Activated CD8-positive, alpha-beta memory T cell treated with anti-CD3 and anti-CD28 coated beads for 48 hours (primary cell): ENCODE results near the gene RPTOR.
"Not testable (repeated sequence)": the region's sequence is repeated elsewhere in the genome, so short reads cannot be mapped to it uniquely, and the experiment has no call there.

Experiments
- DNase-seq, 3 experiments: peaks; one replicate each; pipeline ENCODE4 v3.0.0-alpha.2; 2020; ENCODE audit warnings: low read depth in 2 of 3, low spot score in 2 of 3

RPTOR gene

GRCh38 chr17:80811181-80812105 lies 266.8 kb downstream of the RPTOR start:
- no peak for DNase-seq

GRCh38 chr17:80812362-80813088 lies 267.9 kb downstream of the RPTOR start:
- no peak for DNase-seq

- DNase-seq = no peak
Measured at GRCh38 chr17:80813318-80813717, 268.7 kb downstream of the RPTOR start.

DNA sequence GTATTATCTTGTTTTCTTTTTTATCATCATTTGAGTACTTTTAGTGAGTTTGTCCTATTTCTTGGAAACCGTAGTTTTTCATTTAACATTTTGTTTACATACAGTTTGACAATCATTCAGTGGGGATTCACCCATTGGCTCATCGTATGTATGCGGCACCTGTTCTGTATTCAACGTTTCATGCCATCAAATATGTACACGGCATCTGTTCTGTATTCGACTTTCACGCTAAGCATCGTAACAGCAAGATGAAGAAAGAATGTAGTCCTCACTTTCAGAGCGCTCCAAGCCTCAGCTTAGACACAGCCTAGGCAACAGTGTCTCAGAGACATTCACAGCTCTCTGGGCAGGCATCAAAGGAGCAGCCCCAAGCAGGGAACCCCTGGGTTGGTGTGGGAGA lies 269.9 kb downstream of the RPTOR start:
- no peak for DNase-seq

DNA sequence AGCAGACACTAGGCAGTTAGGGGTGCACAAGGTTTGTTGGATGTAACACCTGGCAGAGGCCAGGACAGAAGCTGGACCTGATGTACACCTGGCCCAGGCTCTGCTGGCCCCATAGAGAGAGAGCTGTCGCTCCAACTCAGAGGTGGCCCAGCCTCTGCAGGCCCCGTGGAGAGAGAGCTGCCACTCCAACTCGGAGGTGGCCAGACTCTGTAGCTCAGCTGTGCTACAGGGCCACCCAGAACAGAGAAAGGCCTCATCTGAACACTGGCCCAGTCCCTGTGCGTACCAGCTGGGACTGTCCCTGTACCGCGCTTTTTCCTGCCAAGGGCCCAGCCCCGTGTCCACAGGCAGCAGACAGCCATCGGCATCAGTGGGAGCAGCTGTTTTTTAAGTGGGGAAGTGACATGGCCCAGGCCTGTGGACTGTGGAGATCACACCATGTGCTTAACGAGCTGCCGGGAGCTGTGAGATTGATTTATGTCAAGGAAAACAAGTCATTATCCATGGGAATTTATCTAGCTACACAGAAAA lies 270.6 kb downstream of the RPTOR start:
- no peak for DNase-seq

- not testable (repeated sequence) for DNase-seq
Measured at GRCh38 chr17:80815718-80816117, 271.1 kb downstream of the RPTOR start.

- DNase-seq = no peak
Measured at GRCh38 chr17:80816241-80817103, 271.8 kb downstream of the RPTOR start.

DNA sequence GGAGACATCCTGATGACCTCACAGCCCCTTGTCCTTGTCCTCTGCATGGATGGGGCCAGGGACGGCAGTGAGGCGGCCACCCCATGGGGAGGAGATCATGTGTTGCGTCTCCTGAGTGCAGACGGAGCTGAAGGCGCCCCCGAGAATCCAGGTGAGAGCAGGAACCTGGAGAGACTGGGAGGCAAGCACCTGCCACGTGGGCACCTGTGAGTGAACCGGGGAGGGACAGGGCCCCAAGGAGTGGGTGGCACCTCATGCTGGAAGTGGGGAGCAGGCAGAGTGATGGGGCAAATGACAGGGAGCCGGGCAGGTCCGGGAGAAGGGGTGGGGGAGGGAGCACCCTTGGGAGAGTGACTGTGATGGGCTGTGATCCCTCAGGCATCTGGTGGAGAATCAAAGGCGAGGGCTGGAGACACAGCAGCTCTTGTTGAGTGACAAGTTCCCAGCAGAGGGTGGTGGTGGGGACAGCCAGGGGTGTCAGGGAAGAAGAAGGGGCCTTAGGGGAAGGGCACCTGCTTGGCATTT lies 272.7 kb downstream of the RPTOR start:
- DNase-seq = no peak

GRCh38 chr17:80817861-80818260 lies 273.2 kb downstream of the RPTOR start:
- DNase-seq = no peak

- DNase-seq = no peak
Measured at GRCh38 chr17:80818871-80819270, 274.2 kb downstream of the RPTOR start.

DNA sequence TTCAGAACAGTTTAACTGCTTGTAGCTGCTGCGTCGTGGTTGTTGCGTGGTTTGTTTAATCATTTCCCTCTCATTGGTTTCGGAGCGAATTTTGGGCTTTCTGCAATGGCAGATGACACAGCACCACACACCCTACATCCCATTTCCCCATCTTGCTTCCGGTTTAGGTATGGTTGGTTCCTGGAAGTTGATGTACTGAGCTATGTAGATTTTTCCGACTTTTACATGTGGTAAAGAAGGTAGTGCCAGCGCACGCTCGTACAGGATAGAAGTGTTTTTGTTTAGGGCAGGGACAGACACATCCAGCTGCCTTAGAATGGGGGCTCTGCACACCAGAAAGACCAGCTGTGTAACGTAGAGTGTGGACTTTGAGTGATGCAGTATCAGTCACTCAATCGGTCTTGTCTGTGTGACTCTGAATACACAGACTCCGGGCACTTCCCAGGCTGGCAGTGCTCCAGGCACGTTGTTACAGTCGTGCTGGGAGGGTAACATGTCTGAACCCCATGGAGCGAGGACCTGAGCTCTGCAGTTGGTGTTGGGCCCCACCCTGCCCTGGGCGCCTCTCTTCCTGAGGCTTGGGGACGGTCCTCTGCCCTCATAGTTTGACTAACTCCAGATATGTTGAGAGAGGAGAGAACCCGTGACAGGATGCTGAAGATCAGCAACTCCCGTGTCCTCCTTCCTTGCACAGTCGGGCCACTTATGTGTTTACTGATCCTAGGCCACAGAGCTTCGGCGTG lies 275.0 kb downstream of the RPTOR start:
- DNase-seq = no peak

GRCh38 chr17:80820331-80820730 lies 275.7 kb downstream of the RPTOR start:
- no peak for DNase-seq

- no peak for DNase-seq
Measured at GRCh38 chr17:80821546-80821945, 276.9 kb downstream of the RPTOR start.

DNA sequence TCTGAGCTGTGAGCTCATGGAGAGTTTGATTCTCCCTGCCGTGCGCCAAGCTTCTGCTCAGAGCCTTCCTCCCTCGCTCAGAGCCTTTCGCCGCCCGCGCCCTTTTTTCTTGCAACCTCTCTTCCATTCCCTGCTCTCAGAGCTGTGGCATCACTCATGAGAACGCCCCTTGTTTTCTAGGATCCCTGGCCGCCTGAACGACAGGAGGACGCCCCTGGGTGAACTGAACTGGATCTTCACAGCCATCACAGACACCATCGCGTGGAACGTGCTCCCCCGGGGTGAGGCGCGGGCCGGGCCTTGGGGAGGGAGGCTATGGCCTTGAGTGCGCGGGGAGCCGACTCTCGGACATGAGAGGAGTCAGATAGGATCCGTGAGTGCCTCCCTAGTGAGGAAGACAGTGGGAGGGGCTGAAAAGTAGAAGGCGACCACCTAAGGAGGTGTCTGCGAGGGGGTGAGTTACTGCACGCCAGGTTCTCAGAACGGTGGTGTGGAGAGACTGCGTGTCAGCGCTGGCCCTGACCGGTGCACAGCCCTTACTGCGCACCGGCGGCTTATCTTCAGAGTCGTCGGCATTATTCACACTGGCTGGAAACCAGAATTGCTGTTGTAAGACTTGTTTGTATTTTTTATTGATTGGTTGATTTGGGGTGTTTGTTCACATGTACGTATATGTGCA lies 277.5 kb downstream of the RPTOR start:
- no peak for DNase-seq

DNA sequence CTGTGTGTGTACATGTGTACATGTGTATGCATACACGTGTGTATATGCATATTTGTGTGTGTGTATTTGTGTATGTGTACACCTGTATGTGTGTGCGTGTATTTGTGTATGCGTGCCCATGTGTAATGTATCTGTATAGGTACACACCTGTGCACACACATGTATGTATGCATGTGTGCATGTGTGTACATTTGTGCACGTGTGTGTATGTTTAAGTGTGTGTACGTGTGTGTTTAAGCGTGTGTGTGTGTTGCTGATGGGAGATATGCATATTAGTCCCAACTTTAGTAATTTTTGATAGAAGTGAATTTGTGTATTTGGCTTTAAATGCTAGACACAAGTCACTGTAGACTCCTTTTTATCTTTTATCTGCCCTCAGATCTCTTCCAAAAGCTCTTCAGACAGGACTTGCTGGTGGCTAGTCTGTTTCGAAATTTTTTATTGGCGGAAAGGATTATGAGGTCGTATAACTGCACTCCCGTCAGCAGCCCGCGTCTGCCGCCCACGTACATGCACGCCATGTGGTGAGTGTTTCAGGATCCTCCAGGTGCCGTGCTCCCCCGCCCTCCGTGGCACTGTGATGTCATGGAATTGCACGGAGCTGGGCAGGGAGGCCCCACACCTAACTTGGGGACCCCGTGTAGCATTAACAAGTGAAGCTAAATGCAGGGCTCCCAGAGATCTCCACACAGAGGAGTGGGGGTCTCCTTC lies 278.2 kb downstream of the RPTOR start:
- DNase-seq = no peak

- no peak for DNase-seq
Measured at GRCh38 chr17:80824549-80825470, 280.2 kb downstream of the RPTOR start.

- DNase-seq = no peak
Measured at GRCh38 chr17:80825471-80826345, 281.1 kb downstream of the RPTOR start.
